ENCODE data around the gene PHF14.

DNA sequence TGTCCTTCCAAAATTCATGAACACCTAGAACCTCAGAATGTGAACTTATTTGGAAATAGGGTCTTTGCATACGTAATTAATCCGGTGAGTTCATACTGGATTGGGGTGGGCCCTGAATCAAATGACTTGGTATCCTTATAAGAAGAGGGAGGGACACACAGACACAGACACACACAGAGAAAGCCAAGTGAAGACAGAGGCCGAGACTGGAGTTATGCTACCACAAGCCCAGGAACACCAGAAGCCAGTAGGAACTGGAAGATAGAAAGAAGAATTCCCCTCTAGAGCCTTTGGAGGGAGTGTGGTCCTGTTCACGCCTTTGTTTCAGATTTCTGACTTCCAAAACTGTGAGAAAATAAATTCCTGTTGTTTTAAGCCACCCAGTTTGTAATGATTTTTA lies 17.1 kb upstream of the PHF14 start:
- TF ChIP-seq, protein P1, sequence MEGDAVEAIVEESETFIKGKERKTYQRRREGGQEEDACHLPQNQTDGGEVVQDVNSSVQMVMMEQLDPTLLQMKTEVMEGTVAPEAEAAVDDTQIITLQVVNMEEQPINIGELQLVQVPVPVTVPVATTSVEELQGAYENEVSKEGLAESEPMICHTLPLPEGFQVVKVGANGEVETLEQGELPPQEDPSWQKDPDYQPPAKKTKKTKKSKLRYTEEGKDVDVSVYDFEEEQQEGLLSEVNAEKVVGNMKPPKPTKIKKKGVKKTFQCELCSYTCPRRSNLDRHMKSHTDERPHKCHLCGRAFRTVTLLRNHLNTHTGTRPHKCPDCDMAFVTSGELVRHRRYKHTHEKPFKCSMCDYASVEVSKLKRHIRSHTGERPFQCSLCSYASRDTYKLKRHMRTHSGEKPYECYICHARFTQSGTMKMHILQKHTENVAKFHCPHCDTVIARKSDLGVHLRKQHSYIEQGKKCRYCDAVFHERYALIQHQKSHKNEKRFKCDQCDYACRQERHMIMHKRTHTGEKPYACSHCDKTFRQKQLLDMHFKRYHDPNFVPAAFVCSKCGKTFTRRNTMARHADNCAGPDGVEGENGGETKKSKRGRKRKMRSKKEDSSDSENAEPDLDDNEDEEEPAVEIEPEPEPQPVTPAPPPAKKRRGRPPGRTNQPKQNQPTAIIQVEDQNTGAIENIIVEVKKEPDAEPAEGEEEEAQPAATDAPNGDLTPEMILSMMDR (conservative IDR thresholded peaks at IDR 0.05), result no peak
- no peak for TF ChIP-seq ZFX (IDR thresholded peaks at IDR 0.05)
